GM21717 (cell line): ENCODE data around the gene NAA16.
"Not testable (repeated sequence)": the region's sequence is repeated elsewhere in the genome, so short reads cannot be mapped to it uniquely, and the experiment has no call there.

Source experiments
- ATAC-seq: cut with Tn5 transposase; IDR thresholded peaks from one replicate; pipeline ENCODE4 v1.9.1; 2021; ENCODE audit warnings: mild to moderate bottlenecking, moderate library complexity; ENCODE audit not compliant: unreplicated experiment

Gene NAA16

DNA sequence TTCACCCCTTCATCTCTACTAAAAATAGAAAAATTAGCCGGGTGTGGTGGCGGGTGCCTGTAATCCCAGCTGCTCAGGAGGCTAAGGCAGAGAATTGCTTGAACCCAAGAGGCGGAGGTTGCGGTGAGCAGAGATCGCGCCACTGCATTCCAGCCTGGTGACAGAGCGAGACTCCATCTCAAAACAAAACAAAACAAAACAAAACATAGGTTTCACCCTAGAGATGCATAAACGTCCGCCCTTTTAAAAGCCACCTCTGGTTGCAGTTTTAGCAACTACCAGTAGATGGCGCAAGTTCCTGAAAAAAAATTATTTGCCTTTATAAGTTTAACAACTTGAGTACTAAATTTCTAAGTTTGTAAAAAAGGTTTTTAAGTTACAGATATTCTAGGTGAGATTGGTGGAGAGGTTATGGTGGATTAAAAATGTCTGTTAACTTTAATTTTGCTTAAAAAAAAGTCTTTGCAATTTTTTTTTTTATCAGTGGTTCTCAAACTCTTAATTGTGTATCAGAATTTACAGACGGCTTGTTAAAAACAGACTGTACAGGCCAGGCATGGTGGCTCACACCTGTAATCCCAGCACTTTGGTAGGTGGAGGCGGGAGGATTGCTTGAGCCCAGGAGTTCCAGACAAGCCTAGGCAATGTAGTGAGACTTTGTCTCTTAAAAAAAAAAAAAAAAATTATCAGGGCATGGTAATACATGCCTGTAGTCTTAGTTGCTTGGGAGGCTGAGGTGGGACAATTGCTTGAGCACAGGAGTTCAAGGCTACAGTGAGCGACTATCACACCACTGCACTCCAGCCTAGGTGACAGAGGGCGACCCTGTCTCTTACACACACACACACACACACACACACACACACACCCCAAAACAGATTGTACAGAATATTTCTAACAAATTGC lies 42.1 kb downstream of the NAA16 start:
- no peak for ATAC-seq

DNA sequence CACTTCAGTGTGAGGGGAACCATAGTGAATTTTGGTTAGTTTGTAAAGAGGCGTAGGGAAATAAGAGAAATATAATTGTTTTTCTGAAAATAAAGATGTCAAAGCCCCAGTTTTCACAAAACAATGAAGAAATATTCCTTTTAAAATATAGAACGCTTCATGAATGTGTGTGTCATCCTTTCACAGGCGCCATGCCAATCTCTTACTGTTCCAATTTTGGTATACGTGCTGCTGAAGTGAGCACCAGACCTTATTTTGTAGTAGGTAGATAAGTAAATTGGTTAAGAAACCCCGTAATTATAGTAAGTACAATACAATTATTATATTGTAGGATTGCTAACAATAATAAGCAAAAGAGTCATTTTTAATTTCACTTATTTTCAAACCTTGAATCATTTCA lies 43.3 kb downstream of the NAA16 start:
- no peak for ATAC-seq

DNA sequence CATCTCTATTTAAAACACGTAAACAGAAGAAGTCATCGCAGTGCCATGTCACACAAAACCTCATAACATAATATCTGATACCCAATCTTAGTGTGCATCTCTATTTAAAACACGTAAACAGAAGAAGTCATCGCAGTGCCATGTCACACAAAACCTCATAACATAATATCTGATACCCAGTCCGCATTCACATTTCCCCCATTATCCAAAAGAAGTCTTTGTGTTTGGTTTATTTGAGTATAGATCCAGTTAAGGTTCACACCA lies 45.2 kb downstream of the NAA16 start:
- not testable (repeated sequence) for ATAC-seq

DNA sequence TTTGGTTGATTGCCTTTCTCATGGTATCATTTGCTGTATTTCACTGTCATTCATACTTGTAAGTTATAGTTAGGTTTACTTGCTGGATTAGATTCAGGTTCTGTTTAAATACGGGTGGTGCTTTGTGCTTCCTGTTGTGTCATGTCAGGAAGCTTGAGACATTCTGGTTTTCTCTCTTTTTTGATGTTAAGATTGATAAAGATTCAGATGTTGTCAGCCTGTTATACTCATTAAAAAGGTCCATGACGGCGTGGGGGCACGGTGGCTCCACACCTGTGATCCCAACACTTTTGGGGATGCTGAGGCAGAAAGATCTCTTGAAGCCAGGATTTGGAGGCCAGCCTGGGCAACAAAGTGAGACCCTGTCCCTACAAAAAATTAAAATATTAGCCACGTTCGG lies 45.7 kb downstream of the NAA16 start:
- no peak for ATAC-seq

DNA sequence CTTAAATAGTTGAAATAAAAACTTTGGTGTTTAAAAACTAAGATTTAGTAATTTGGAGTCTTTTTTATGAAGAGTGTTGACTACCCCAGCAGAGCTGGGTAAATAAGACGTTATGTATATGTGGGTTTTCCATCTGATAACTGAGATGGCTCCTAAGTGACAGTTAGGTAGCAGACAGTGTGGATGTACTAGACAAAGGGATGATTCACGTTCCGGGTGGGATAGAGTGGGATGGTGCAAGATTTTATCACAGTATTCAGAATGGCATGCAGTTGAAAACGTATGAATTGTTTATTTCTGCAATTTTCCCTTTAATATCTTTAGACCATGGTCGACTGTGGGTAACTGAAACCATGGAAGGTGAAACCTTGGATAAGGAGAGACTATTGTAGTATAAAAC lies 50.4 kb downstream of the NAA16 start:
- ATAC-seq = no peak

- no peak for ATAC-seq
Observed at GRCh38 chr13:41364043-41364442, 53.0 kb downstream of the NAA16 start.

DNA sequence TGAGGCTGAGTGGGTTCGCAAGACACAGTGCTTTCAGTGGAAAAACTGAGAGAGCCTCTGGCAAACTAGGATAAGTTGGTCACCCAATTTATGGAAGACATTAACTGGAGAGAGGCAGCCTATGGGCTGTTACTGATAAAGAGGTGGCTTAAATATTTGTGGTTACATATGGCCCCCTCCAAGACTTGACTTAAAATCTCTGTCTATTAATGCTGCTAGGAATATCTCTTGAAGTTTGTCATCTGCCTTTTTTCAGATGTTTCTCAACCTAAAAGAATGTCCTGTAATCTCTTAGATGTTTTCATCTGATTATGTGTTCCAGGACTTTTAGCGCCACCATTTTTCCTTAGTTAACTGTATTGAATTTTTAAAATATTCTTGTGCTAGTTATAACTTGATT lies 54.6 kb downstream of the NAA16 start:
- no peak for ATAC-seq

GRCh38 chr13:41370736-41371135 lies 59.7 kb downstream of the NAA16 start:
- no peak for ATAC-seq

- no peak for ATAC-seq
Observed at GRCh38 chr13:41377446-41377845, 66.4 kb downstream of the NAA16 start.

DNA sequence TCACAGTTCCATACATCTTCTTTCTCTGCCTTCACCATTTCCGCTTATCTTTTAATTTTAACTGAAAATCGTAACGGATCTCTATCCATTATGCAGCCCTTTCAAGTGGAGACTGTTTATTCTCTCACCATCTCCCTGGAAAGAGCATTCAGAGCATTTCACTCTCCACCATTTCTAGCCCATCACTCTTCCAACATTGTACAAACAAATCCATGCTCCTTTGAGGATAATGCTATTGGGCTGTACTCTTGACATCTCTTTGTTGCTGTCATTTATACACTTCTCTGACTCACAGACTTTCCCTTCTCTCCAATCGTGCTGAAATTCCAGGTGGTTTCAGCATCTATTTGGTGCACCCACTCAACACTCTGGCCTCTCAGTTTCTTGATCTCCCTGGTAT lies 71.4 kb downstream of the NAA16 start:
- ATAC-seq = no peak

DNA sequence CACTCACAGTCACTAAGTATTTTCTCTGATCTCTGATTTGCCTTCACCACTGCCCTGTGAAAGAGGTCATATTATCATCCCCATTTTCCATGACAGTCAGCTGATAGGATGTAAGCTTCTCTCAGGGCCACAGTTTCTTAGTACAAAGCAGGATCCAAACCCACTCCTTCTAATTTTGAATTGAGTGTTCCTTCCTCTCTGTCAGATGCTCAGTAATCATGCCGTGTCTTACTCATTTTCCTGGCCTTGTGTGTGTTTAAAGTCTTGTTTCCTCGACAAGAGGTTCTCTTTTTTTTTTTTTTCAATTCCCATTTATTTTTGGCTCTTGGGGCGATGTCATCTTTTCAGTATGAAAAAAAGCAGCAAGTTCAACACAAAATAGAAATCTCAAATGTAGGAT lies 72.3 kb downstream of the NAA16 start:
- no peak for ATAC-seq

DNA sequence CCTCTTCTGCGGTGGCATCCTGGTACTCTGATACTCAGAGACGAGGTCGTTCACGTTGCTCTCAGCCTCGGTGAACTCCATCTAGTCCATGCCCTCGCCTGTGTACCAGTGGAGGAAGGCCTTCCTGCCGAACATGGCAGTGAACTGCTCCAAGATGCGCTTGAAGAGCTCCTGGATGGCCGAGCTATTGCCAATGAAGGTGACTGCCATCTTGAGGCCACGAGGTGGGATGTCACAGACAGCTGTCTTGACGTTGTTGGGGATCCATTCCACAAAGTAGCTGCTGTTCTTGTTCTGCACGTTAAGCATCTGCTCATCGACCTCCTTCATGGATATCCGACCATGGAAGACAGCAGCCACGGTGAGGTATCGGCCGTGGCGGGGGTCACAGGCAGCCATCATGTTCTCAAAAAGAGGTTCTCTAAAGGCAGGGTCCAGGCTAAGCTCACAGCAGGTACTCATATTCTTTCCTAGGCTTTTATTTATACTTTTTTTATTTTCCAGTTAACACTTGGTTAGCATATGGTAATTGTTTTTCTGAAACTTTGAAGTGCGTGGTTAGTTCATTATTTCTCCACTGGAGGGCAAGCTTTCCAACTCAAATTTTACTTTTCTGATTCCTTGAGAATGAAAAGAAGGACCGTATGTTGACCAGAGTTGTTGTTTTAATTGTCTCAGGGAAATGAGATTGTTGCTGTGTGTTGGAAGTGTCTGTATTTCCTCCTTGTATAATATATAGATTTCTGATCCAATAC lies 73.9 kb downstream of the NAA16 start:
- no peak for ATAC-seq

DNA sequence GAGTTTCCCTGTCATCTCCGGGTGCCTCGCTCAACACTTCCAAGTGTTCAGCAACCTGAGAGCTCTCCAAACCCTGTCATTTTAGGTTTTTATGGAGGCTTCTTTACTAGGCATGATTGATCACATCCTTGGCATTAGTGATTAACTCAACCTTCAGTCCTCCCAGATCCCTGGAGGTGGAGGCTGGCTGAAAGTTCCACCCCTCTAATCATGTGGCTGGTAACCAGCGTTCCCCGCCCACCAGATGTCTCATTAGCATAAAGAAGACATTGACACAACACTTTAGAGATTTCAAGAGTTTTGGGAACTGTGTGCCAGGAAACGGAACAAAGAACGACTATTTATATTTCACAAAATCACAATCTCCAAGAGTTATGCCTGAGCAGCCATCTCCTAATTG lies 75.1 kb downstream of the NAA16 start:
- ATAC-seq = no peak

- no peak for ATAC-seq
Observed at GRCh38 chr13:41387576-41387975, 76.5 kb downstream of the NAA16 start.

- ATAC-seq = no peak
Observed at GRCh38 chr13:41388143-41388881, 77.2 kb downstream of the NAA16 start.

- ATAC-seq = no peak
Observed at GRCh38 chr13:41389580-41389979, 78.5 kb downstream of the NAA16 start.

GRCh38 chr13:41394166-41394565 lies 83.1 kb downstream of the NAA16 start:
- no peak for ATAC-seq

GRCh38 chr13:41398494-41399170 lies 87.6 kb downstream of the NAA16 start:
- ATAC-seq = no peak

GRCh38 chr13:41401366-41401765 lies 90.3 kb downstream of the NAA16 start:
- no peak for ATAC-seq

DNA sequence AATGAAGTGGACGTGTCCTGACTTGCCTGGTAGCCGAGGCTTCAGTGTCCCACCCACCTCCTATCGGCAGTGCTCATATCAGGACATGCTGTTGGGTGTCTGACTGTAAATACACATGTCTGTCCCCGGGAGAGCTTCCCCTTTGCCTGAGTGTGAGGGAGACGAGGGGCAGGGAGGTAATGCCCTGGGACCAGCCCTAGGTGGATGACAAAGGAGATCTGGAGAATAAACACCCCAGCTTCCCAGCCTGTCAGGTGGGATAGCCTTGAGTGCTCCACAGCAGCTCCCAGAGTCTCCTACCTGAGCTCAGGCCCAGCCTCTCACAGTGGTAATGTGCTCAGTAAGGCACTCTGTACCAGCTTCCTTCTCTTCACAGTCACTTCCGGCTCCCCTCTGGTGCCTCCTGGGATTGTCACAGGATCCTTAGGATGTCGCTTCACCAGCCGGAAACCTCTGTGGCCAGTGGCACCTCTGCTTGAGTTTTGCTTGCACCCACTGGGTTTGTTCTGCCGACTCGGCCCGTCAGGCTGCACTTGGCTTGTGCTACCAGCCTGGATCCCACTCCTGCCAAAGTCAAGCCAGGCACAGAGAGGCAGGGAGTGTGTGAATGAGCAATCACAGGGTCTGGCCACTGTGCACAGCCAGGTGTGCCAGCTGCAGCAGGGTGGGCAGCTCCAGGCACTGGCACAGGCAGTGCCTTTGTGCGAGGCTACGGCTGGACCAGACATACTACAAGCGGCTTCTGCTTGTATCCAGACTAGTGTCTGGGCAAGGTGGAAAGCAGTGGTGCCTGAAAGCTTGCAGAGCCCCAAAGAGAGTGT lies 91.8 kb downstream of the NAA16 start:
- no peak for ATAC-seq
